Stimulated activated CD8-positive, alpha-beta memory T cell treated with anti-CD3 and anti-CD28 coated beads, Interleukin-4, amount 100 ng/mL, for 24 hours (primary cell): ENCODE data around the gene MAP3K7CL.

Experiments used
- DNase-seq: peaks from one replicate; pipeline ENCODE4 v3.0.0-alpha.2; 2020; ENCODE audit warnings: low read depth

The MAP3K7CL gene

GRCh38 chr21:29130270-29130969 is at the start of gene MAP3K7CL:
TSS of gene MAP3K7CL (plus strand) at chr21:29130644. CDS start at chr21:29133345, 2,701 bp downstream.
- no peak for DNase-seq

- no peak for DNase-seq
Observed at GRCh38 chr21:29082046-29082815, 48.2 kb upstream of the MAP3K7CL start.

GRCh38 chr21:29083306-29083705 is 47.1 kb upstream of the MAP3K7CL start:
- DNase-seq, result no peak

- DNase-seq, result no peak
Observed at GRCh38 chr21:29084372-29084771, 46.1 kb upstream of the MAP3K7CL start.

GRCh38 chr21:29085106-29085752 is 45.2 kb upstream of the MAP3K7CL start:
- DNase-seq, result no peak

GRCh38 chr21:29091033-29091432 is 39.4 kb upstream of the MAP3K7CL start:
- DNase-seq, result no peak

- DNase-seq, result no peak
Observed at GRCh38 chr21:29092102-29092959, 38.1 kb upstream of the MAP3K7CL start.

GRCh38 chr21:29096218-29097015 is 34.0 kb upstream of the MAP3K7CL start:
- no peak for DNase-seq

GRCh38 chr21:29098156-29098555 is 32.3 kb upstream of the MAP3K7CL start:
- no peak for DNase-seq

GRCh38 chr21:29102791-29103257 is 27.6 kb upstream of the MAP3K7CL start:
- DNase-seq, result no peak

GRCh38 chr21:29104239-29104708 is 26.2 kb upstream of the MAP3K7CL start:
- no peak for DNase-seq

- no peak for DNase-seq
Observed at GRCh38 chr21:29105218-29105617, 25.2 kb upstream of the MAP3K7CL start.

GRCh38 chr21:29114765-29115500 is 15.5 kb upstream of the MAP3K7CL start:
- no peak for DNase-seq

GRCh38 chr21:29115899-29116298 is 14.5 kb upstream of the MAP3K7CL start:
- no peak for DNase-seq

- no peak for DNase-seq
Observed at GRCh38 chr21:29117372-29117955, 13.0 kb upstream of the MAP3K7CL start.

GRCh38 chr21:29121759-29122158 is 8.7 kb upstream of the MAP3K7CL start:
- no peak for DNase-seq

- DNase-seq, result no peak
Observed at GRCh38 chr21:29124645-29125044, 5.8 kb upstream of the MAP3K7CL start.

- DNase-seq, result no peak
Observed at GRCh38 chr21:29125191-29125590, 5.3 kb upstream of the MAP3K7CL start.

GRCh38 chr21:29125979-29126378 is 4.5 kb upstream of the MAP3K7CL start:
- DNase-seq, result no peak

- DNase-seq, result no peak
Observed at GRCh38 chr21:29133241-29133640, 2.8 kb downstream of the MAP3K7CL start.
